GM12872 (cell line): Measurements from ENCODE around the gene TMEM256.

Experiments used
- CTCF ChIP-seq: IDR thresholded peaks from 3 replicates; pipeline ENCODE4 v1.5.1; 2011; ENCODE audit warnings: low read depth, mild to moderate bottlenecking, low read length, moderate library complexity; ENCODE audit not compliant: insufficient read depth

TMEM256 gene

GRCh38 chr17:7357381-7357780 lies 46.5 kb downstream of the TMEM256 start:
- no peak for TF ChIP-seq CTCF

- TF ChIP-seq CTCF = no peak
Observed at GRCh38 chr17:7356756-7357155, 47.1 kb downstream of the TMEM256 start.

- TF ChIP-seq CTCF = peak; percentile 96
Observed at GRCh38 chr17:7356072-7356549, 47.8 kb downstream of the TMEM256 start.

DNA sequence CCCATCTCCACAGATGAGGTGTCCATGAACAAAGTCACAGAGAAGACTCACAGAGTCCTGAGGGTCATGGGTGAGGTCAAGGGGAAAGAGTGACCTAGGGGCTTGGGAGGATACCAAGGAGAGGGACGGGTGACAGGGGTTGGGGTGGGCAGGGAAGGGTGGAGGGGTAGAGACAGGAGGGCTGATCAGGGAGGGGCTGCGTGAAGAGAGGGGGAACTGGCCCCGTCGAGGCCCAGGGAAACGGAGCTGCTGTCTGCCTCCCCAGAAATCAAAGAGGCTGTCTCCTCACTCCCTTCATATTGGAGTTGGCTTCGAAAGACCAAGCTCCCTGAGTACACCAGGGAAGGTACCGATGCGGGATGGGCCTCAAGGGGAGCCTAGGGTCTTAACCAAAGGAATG lies 48.3 kb downstream of the TMEM256 start:
- TF ChIP-seq CTCF = no peak

GRCh38 chr17:7355053-7355452 lies 48.8 kb downstream of the TMEM256 start, which contains the start of gene TMEM95:
Gene TMEM95 (plus strand): TSS chr17:7355156. CDS start chr17:7355205, 49 bp downstream.
- no peak for TF ChIP-seq CTCF

DNA sequence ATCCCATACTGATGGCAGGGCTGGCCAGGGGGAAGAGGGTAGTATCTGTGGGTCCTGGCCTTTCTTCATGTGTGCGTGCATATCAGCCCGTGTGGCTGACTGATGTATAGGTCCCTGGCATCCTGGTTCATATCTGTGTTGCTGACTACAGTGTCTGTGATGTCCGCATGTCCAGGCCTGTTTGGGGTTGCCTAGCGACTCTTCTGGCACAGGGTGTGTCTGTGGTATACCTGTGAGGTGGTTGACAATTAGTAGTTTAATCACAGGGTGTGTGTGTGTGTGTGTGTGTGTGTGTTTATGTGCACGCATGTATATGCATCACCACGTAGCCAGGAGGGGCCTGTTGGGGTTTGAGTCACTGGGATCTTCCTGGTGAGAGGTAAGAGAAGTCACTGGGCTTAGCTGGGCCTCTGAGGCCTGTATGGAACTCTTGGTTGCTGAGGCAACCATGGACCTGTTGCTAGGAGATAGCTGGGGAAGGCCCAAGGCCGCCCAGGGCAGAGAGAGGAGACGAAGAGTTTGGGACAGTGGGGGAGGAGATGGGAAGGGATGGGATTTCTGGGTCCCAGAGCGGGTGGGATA lies 49.5 kb downstream of the TMEM256 start:
- no peak for TF ChIP-seq CTCF
